Keratinocyte (primary cell): ENCODE data around the gene ELOVL5.

Experiments
- CTCF ChIP-seq, 3 experiments: IDR thresholded peaks in 1 of 3; conservative IDR thresholded peaks in 1 of 3; optimal IDR thresholded peaks in 1 of 3; 2 replicates in 2 of 3; 3 replicates in 1 of 3; pipeline versions ENCODE3 to v1.5.1; 2011; ENCODE audit warnings: low read length in 3 of 3, mild to moderate bottlenecking in 3 of 3, moderate library complexity in 2 of 3, control low read depth in 1 of 3, inconsistent platforms in 1 of 3; ENCODE audit not compliant: insufficient read depth in 2 of 3; ENCODE audit errors: extremely low read depth in 1 of 3
- EZH2 ChIP-seq: IDR thresholded peaks from one replicate; pipeline ENCODE4 v1.6.1; 2012; ENCODE audit warnings: inconsistent platforms, mild to moderate bottlenecking, low read length, moderate library complexity

- TF ChIP-seq CTCF (optimal IDR thresholded peaks at IDR 0.05 in 1 of 3, IDR thresholded peaks at IDR 0.05 in 1 of 3, conservative IDR thresholded peaks at IDR 0.05 in 1 of 3; ENCODE audit: extremely low read depth in 1 of 3, insufficient read depth in 2 of 3, low read length in 3 of 3): no peak
- TF ChIP-seq EZH2: no peak
Measured at GRCh38 chr6:53347921-53348370, 804 bp downstream of the ELOVL5 start.
